ENCODE measurements around the gene TBL1XR1.

The TBL1XR1 gene

DNA sequence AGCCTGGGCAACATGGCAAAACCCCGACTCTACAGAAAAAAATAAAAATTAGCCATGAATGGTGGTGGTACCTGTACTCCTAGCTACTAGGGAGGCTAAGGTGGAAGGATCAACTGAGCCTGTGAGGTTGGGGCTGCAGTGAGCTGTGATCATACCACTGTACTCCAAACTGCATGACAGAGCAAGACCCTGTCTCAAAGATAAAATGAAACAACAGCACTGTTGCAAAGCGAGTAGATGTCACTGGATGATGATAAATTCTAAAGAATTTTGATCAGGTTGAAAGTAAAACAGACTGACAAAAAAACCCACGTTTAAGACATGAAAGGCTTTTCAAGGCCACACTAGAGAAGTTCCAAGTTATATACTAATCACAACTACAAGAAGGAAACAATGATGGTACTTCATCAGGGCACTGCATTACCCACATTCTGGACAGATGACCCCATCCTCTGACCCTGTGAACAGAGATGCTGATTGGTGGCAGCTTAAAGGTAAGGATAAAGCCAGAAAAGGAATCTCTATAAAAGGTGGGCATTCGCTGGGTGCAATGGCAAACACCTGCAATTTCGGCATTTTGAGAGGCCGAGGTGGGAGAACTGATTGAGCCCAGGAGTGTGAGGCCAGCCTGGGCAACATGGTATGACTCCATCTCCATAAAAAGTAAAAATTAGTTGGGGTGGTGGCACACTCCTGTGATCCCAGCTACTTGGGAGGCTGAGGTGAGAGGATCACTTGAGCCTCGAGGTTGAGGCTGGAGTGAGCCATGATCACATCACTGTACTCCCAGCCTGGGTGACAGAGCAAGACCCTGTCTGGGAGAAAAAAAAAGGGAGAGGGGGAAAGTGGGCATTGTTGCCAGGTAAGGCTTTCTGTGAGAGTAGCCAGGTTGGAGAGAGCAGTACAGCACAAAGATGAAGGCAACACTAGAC is 59.2 kb downstream of the TBL1XR1 start:
- FAIRE-seq: no peak

DNA sequence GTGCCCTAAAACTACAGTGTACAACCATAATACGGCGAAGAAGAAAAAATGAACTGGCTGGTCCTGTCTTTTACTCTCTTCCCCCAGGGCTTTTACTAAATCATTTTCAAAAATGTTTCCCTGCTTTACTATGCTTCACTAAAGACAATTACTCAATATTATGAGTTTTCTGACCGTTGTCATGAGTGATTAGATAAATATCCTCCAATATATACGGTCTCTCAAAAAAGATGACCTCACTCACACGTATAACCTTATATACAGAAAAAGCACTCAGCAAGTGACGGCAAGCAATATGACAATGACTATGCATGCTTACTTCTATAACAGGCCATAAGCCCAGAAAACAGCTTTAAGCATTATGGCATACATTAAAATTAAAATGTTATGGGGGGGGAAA is 60.5 kb downstream of the TBL1XR1 start:
- FAIRE-seq: no peak

GRCh38 chr3:177135841-177136492 is 61.3 kb downstream of the TBL1XR1 start:
- FAIRE-seq: no peak

- FAIRE-seq: no peak
Measured at GRCh38 chr3:177134816-177135210, 62.5 kb downstream of the TBL1XR1 start.

GRCh38 chr3:177133860-177134815 is 63.1 kb downstream of the TBL1XR1 start:
- FAIRE-seq: no peak

- FAIRE-seq: no peak
Measured at GRCh38 chr3:177131927-177132636, 65.2 kb downstream of the TBL1XR1 start.

DNA sequence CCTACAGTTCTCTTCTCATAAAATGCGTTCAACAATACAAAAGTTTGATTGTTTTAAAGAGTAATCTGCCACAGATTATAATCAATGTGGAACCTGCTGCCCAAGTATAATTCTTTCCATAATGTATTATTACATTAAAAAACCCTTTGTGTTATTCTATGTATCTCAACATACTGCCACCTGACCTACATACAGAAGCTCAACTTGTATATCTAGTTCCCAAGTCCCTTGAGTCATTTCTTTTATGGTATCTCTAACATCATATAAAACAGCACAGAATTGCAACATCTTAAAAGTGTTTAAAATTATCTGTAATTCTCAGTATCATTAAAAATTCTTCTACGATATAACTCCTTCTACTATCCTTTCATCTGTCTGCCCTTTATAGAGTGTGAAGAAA is 70.3 kb downstream of the TBL1XR1 start:
- FAIRE-seq: no peak

- no peak for FAIRE-seq
Measured at GRCh38 chr3:177126015-177126773, 71.1 kb downstream of the TBL1XR1 start.

- no peak for FAIRE-seq
Measured at GRCh38 chr3:177124882-177125281, 72.4 kb downstream of the TBL1XR1 start.

DNA sequence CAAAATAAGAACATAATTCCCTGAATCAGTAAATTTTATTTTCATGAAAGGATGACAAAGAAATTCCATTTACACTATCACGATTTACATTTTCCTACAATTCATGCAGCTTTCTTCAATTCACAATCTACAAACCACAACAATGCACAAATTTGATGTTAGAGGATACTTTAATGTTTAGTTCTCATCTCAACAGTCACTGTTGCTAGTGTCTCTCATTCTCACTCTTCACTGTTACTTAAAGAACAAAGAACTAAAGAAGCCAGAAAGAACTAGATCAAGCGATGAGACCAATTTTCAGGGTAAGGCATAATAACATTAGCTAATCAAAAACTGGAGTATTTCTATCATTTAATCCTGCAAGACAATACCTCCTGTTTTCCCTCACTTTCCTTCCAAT is 73.5 kb downstream of the TBL1XR1 start:
- FAIRE-seq: no peak

- FAIRE-seq: no peak
Measured at GRCh38 chr3:177122183-177122856, 75.0 kb downstream of the TBL1XR1 start.

DNA sequence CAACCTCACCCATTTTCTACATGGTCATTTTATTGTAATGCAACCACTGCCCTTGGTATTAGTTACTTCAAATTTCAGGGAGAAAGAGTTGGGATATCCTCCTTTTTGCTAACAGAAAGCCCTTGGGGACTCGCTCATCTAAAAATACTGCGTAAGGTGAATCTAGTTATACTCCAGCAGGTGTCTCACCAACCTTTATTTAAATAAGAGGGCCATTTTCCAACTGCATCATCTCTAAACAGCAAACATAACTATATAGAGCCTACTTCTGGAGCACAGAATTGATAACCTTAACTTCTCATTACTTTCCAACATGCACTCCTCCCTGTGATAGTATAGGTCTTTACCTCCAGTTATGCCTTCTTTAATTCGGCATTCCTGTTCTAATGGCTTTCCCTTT is 77.5 kb downstream of the TBL1XR1 start:
- no peak for FAIRE-seq

DNA sequence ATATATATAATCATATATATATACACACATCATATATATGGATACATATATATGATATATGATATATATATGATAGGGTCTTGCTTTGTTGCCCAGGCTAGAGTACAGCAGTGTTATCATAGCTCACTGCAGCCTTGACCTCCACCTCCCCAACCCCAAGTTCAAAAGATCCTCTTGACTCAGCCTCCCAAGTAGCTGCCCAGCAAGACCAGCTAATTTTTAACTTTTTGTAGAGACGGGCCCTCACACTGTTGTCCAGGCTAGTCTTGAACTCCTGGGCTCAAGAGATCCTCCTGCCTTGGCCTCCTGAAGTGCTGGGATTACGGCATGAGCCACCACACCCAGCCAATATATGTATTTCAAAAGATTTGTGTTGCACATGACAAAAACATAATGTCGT is 83.0 kb downstream of the TBL1XR1 start:
- FAIRE-seq: no peak

DNA sequence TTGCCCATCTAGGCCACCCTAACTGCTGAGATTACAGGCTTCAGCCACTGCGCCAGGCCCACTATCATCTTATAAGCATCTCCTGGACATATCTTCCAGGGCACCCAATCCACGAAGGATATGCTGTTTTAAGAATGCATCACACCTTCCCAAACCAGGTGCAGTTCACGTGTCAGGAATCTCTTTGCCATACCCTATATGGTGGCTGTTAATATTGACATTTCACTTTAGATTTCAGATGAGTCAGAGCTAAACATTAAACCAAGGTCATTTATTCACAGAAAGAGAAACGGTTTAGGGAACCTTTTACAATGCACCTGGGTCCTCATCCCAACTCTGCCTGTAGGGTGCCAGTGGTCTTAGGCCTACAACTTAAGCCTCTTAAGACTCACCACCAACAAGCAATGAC is 85.7 kb downstream of the TBL1XR1 start:
- no peak for FAIRE-seq

DNA sequence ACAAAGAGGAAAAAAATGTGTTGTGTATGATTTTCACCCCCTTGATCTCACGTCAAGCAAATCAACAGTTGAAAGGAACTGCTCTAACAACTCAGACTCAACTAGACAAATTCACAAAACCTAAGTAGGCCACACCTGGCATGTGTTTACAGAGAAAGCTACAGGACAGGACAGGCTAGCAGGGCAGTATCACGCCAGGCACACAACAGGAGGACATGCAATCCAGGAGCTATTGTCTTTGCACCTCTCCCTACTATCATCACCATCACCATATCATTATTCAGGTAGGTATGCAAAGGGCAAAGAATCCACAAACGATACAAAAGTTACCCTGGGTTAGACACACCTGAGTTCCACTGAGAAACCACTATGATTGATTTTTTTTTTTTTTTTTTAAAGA is 86.4 kb downstream of the TBL1XR1 start:
- no peak for FAIRE-seq

- FAIRE-seq: no peak
Measured at GRCh38 chr3:177110386-177110785, 86.9 kb downstream of the TBL1XR1 start.

DNA sequence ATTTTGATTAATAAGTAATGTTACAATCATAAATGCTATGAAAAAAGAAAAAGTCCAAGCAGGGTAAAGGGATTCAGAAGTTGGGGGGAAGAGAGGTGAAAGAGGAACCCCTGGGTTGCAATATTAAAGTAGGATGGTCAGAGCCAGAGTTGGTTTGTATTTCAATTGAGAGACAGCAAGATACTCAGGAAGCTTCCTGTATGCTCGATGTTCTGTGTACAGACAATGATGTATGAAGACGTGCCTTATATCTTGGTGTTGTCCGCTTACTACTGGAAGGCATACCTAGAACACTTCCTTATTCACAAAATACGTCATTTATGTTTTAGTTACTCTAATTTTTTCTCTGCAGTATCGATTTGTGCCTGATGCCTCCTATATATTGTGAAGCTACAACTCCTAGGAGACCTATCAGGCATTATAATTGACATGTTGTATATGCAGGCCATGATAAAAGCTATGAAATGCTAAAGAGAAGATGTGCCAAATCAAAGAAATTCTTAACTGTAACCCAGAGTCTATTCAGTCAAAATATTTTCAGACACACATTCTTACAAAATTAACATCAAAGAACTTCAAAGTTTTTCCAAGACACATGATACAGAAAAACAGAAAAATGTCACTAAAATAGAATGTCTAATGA is 87.5 kb downstream of the TBL1XR1 start:
- FAIRE-seq: no peak

- FAIRE-seq: peak; percentile 50
Measured at GRCh38 chr3:177108648-177109047, 88.6 kb downstream of the TBL1XR1 start.

DNA sequence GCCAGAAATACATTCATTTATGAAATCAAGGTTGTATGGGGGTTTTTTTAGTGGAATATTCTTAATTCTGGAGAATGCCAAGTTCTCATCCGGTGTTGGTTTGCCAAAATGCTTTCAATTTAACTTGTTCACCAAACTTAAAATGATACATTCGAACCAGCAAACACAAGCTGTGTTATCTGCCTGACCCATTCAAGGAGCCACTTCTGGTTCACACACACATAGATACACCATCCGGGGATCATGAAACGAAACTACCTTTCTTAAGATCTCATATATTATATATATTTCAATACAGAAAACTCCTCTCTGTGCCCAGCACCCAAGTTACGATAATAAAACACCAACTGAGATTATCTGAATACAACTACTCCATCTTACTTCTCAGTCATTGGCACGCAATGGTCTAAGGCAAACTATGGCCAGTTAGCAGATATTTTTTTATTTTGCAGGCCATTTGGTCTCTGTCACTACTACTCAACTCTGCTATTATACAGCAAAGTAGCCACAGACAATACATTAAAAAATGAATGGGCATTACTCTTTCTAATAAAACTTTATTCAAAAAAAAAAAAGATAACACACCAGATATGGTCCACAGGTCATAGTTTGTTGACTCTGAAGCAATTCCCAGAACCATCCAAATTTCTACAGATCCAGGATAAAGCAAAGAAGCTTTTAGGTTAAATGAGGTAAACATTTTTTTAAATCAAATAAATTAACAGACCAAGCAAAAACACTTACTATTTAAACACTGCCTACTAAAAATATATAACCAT is 89.6 kb downstream of the TBL1XR1 start:
- FAIRE-seq: no peak

DNA sequence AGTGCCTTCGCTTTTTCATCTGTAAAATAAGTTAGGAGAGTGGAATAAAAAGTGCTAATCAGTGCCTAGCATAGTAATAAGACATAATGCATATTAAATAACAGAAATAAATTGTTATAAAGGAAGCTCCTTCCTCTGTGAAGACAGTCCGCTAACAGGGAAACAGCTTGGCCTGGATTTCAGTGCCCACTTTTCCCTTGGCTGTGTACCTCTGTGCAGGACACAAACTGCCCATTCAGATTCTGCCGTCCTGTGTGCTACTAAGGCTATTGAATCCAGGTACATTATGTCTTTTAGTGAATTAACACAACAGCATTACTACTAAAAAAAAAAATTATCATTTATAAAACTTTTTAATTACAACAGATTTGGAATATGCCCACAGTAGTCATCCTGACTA is 90.7 kb downstream of the TBL1XR1 start:
- FAIRE-seq: no peak
